B cell (primary cell): Measurements from ENCODE around the gene CAPN5. TPM values are rescaled to one million over a fixed set of nuclear protein-coding genes. Genes with fewer than 3 reads are reported as not detected.
A peak's percentile ranks its signal among the peaks of the same experiment; 100 is the strongest.

ENCODE experiments used
- ATAC-seq: fragments of 200-7000 bp; cut with Tn5 transposase; one replicate; pipeline ENCODE4 v1.10.0; 2021; ENCODE audit warnings: low read depth, mild to moderate bottlenecking, moderate number of reproducible peaks, moderate library complexity
- CTCF ChIA-PET: fragments of 350-600 bp; sonication (Branson Sonifier 250); formaldehyde crosslinking; loops from one replicate; lab custom pipeline; 2021; ENCODE audit warnings: antibody characterized with exemption, inconsistent platforms; lab: Charles Lee
- POLR2A ChIA-PET: fragments of 350-600 bp; sonication (Branson Sonifier 250); formaldehyde crosslinking; loops from one replicate; lab custom pipeline; 2021; ENCODE audit warnings: antibody characterized with exemption; lab: Charles Lee
- DNase-seq: peaks from one replicate; pipeline ENCODE4 v3.0.0; 2013
- H2AFZ ChIP-seq: 2 replicates; pipeline ENCODE4 v1.6.1; 2012; ENCODE audit warnings: mild to moderate bottlenecking, low read depth, low read length; ENCODE audit not compliant: insufficient read depth, poor library complexity, severe bottlenecking
- H3K27ac ChIP-seq, 2 donors: 1 replicate in 1 of 2; 2 replicates in 1 of 2; pipeline ENCODE4 v1.5.1; 2012 to 2013; ENCODE audit warnings: low read length in 2 of 2, mild to moderate bottlenecking in 2 of 2, moderate library complexity in 1 of 2
- H3K27me3 ChIP-seq, 4 experiments: fragments of 200-600 bp in 1 of 4; sonication (generic) in 1 of 4; replicated peaks in 1 of 4; 1 replicate in 2 of 4; 2 replicates in 2 of 4; pipeline versions ENCODE4 v1.6.1 to v1.7.0; 2013 to 2016; ENCODE audit warnings: low read length in 3 of 4, mild to moderate bottlenecking in 2 of 4, mixed read lengths in 1 of 4, moderate library complexity in 1 of 4; ENCODE audit not compliant: insufficient read depth in 4 of 4, control insufficient read depth in 3 of 4; ENCODE audit errors: control extremely low read depth in 1 of 4
- H3K36me3 ChIP-seq, 2 experiments: replicated peaks in 1 of 2; 1 replicate in 1 of 2; 2 replicates in 1 of 2; pipeline versions ENCODE4 v1.6.1 to v1.7.1; 2013; ENCODE audit warnings: low read length in 1 of 2; ENCODE audit not compliant: insufficient read depth in 2 of 2, control insufficient read depth in 1 of 2; ENCODE audit errors: control extremely low read depth in 1 of 2, extremely low read depth in 1 of 2
- H3K4me1 ChIP-seq, 2 donors: fragments of 200-600 bp in 1 of 2; sonication (generic) in 1 of 2; 1 replicate in 1 of 2; 2 replicates in 1 of 2; pipeline versions ENCODE4 v1.5.1 to v1.6.1; 2013 to 2017; ENCODE audit warnings: low read length in 2 of 2; ENCODE audit not compliant: control insufficient read depth in 2 of 2, insufficient read depth in 2 of 2
- H3K4me2 ChIP-seq: replicated peaks from 2 replicates; pipeline ENCODE3; 2012; ENCODE audit warnings: mild to moderate bottlenecking, low read depth, low read length; ENCODE audit not compliant: poor library complexity, severe bottlenecking
- H3K4me3 ChIP-seq, 5 experiments: fragments of 200-600 bp in 1 of 5; sonication (generic) in 1 of 5; 1 replicate in 3 of 5; 2 replicates in 2 of 5; pipeline versions ENCODE4 v1.5.1 to v1.7.0; 2011 to 2016; ENCODE audit warnings: low read length in 4 of 5, mild to moderate bottlenecking in 4 of 5, low read depth in 2 of 5, control low read depth in 1 of 5, moderate library complexity in 1 of 5; ENCODE audit not compliant: insufficient read depth in 1 of 5; ENCODE audit errors: control extremely low read depth in 1 of 5, extremely low read depth in 1 of 5
- H3K79me2 ChIP-seq: fragments of 200-600 bp; sonication (generic); one replicate; pipeline ENCODE4 v1.6.0; 2016; ENCODE audit warnings: low read length; ENCODE audit not compliant: control insufficient read depth, insufficient read depth
- H3K9ac ChIP-seq: fragments of 200-600 bp; sonication (generic); 2 replicates; pipeline ENCODE4 v1.6.1; 2017; ENCODE audit warnings: mild to moderate bottlenecking, low read length, moderate library complexity
- H3K9me3 ChIP-seq, 3 donors: one replicate each; pipeline versions ENCODE4 v1.6.1 to v1.7.1; 2013; ENCODE audit warnings: low read length in 2 of 3; ENCODE audit not compliant: control insufficient read depth in 2 of 3, insufficient read depth in 1 of 3; ENCODE audit errors: control extremely low read depth in 1 of 3
- H4K20me1 ChIP-seq: 2 replicates; pipeline ENCODE4 v1.6.0; 2012; ENCODE audit warnings: mild to moderate bottlenecking, low read length; ENCODE audit not compliant: insufficient read depth, control insufficient read depth, poor library complexity, severe bottlenecking
- H3K27ac Mint-ChIP-seq: one replicate; pipeline ENCODE4 v1.8.0; 2021; ENCODE audit warnings: mixed read lengths
- H3K27me3 Mint-ChIP-seq: one replicate; pipeline ENCODE4 v1.8.0; 2021; ENCODE audit warnings: mixed read lengths
- H3K4me1 Mint-ChIP-seq: one replicate; pipeline ENCODE4 v1.8.0; 2021; ENCODE audit warnings: mixed read lengths
- H3K4me3 Mint-ChIP-seq: one replicate; pipeline ENCODE4 v1.8.0; 2021; ENCODE audit warnings: mixed read lengths
- H3K9me3 Mint-ChIP-seq: one replicate; pipeline ENCODE4 v1.8.0; 2022; ENCODE audit warnings: mixed read lengths; ENCODE audit not compliant: insufficient read depth
- CTCF ChIP-seq: fragments of 200-600 bp; IDR thresholded peaks from one replicate; pipeline ENCODE4 v1.8.0; 2022; ENCODE audit warnings: antibody characterized with exemption, mild to moderate bottlenecking
- EZH2 ChIP-seq: IDR thresholded peaks from 2 replicates; pipeline ENCODE4 v1.6.1; 2012; ENCODE audit warnings: borderline replicate concordance, low read depth, mild to moderate bottlenecking, moderate library complexity, low read length; ENCODE audit not compliant: insufficient read depth, poor library complexity, severe bottlenecking
- WGBS: methylation state at CpG from one replicate; pipeline ENCODE4 v1.1.5; 2013; ENCODE audit warnings: missing lambda C conversion rate; ENCODE audit not compliant: insufficient coverage; 5-methylcytosine and 5-hydroxymethylcytosine counted together
- intact Hi-C: fragments of 100-400 bp; cut with micrococcal nuclease; formaldehyde crosslinking; loops from one replicate; pipeline ENCODE4 v1.10.0; 2022
- polyA plus RNA-seq: library from polyadenylated mRNA; depleted of rRNA; stranded (reverse); fragments of >200 nt; gene quantifications from 2 replicates; pipeline ENCODE4 v1.2.3, GENCODE V29; 2012
- total RNA-seq, 2 donors: library from RNA; stranded (reverse); fragments of 120-200 nt in 1 of 2; gene quantifications; 1 replicate in 1 of 2; 2 replicates in 1 of 2; pipeline versions ENCODE4 v1.2.3 to v1.2.4, GENCODE V29; 2013 to 2022

The CAPN5 gene
- total and polyA plus RNA-seq, 2 donors (not counting 1 experiment from before 2014, with no cell fraction given), result 0.74 to 0.78 TPM

GRCh38 chr11:77039491-77040400, 27.0 kb upstream of the CAPN5 start:
- intact Hi-C loops, result no loop called here
- CTCF ChIA-PET, result interaction anchor here (0.6 kb wide), 2 partner anchors 551 to 1421 kb away, joined by 3 to 5 read pairs; no protein-coding TSS in a partner anchor
- peaks cover 0 to 56% (median 18%) of the 10 kb centered on the region in 4 experiments for H3K27me3 ChIP-seq

More at GRCh38 chr11:77039491-77040400, 27.0 kb upstream of the CAPN5 start:
- POLR2A ChIA-PET, result no interaction called here
- TF ChIP-seq CTCF (peak; percentile 20), EZH2 (no peak)
- Histone ChIP-seq H3K36me3 (no peaks in the 10 kb centered on the region), H3K9me3 (peaks cover 0 to 14% (median 0%) of the 10 kb centered on the region in 3 donors), H3K27ac (no peak overlapping the region), H2AFZ (peak overlapping the region; percentile 60), H3K4me2 (peak overlapping the region; percentile 80), H3K4me3 (peak overlapping the region in 3 of 5 experiments; percentile 29 to 40 (median 32)), H4K20me1 (no peaks in the 10 kb centered on the region), H3K9ac (no peak overlapping the region), H3K4me1 (peaks cover 17 to 20% of the 10 kb centered on the region in 2 donors), H3K79me2 (no peaks in the 10 kb centered on the region)
- Mint-ChIP-seq H3K4me3 (peak overlapping the region; percentile 47), H3K27ac (no peak overlapping the region), H3K27me3 (peaks cover 61% of the 10 kb centered on the region), H3K9me3 (no peaks in the 10 kb centered on the region), H3K4me1 (peaks cover 21% of the 10 kb centered on the region)
- ATAC-seq (peak; percentile 10), DNase-seq (peak; percentile 38)
- WGBS, result 22% methylated on average over 109 of the region's 109 CpGs
